H9 (cell line): ENCODE data around the gene PCID2. TPM values are rescaled to one million over a fixed set of nuclear protein-coding genes. Genes with fewer than 3 reads are reported as not detected.

Experiments used
- DNase-seq: peaks from one replicate; pipeline ENCODE4 v3.0.0-alpha.2; 2017
- H2AFZ ChIP-seq: one replicate; pipeline ENCODE4 v1.6.1; 2013; ENCODE audit warnings: mild to moderate bottlenecking, low read length, control low read depth, moderate library complexity
- H2AK5ac ChIP-seq: 2 replicates; pipeline ENCODE4 v1.6.1; 2013; ENCODE audit warnings: low read length, control low read depth, mixed read lengths; ENCODE audit not compliant: insufficient read length
- H2BK120ac ChIP-seq: one replicate; pipeline ENCODE4 v1.6.1; 2013; ENCODE audit warnings: low read depth, mild to moderate bottlenecking, low read length, control low read depth, inconsistent platforms; ENCODE audit not compliant: poor library complexity, severe bottlenecking
- H2BK12ac ChIP-seq: 2 replicates; pipeline ENCODE4 v1.6.1; 2013; ENCODE audit warnings: low read length, control low read depth, mixed read lengths, low read depth; ENCODE audit not compliant: insufficient read length
- H2BK15ac ChIP-seq: 2 replicates; pipeline ENCODE4 v1.6.1; 2013; ENCODE audit warnings: low read depth, low read length, control low read depth
- H2BK20ac ChIP-seq: one replicate; pipeline ENCODE4 v1.6.1; 2013; ENCODE audit warnings: low read depth, mild to moderate bottlenecking, low read length, control low read depth, inconsistent platforms; ENCODE audit not compliant: poor library complexity, severe bottlenecking
- H2BK5ac ChIP-seq: 2 replicates; pipeline ENCODE4 v1.6.1; 2013; ENCODE audit warnings: low read length, control low read depth, mixed read lengths; ENCODE audit not compliant: insufficient read length
- H3K14ac ChIP-seq: 2 replicates; pipeline ENCODE4 v1.6.1; 2013; ENCODE audit warnings: low read length, control low read depth; ENCODE audit not compliant: insufficient read depth
- H3K18ac ChIP-seq: 2 replicates; pipeline ENCODE4 v1.6.1; 2013; ENCODE audit warnings: low read depth, mild to moderate bottlenecking, mixed read lengths, low read length, control low read depth; ENCODE audit not compliant: insufficient read length
- H3K23ac ChIP-seq: 2 replicates; pipeline ENCODE4 v1.6.1; 2013; ENCODE audit warnings: low read length, control low read depth, mixed read lengths, low read depth; ENCODE audit not compliant: insufficient read length
- H3K23me2 ChIP-seq: 2 replicates; pipeline ENCODE4 v1.6.1; 2013; ENCODE audit warnings: low read depth, mild to moderate bottlenecking, mixed read lengths, low read length, control low read depth; ENCODE audit not compliant: insufficient read length, poor library complexity, severe bottlenecking
- H3K27ac ChIP-seq: 2 replicates; pipeline ENCODE4 v1.5.1; 2013; ENCODE audit warnings: low read length, control low read depth, mixed read lengths, low read depth; ENCODE audit not compliant: insufficient read length
- H3K27me3 ChIP-seq: 2 replicates; pipeline ENCODE4 v1.6.1; 2013; ENCODE audit warnings: low read length, control low read depth, inconsistent platforms; ENCODE audit not compliant: insufficient read depth
- H3K4ac ChIP-seq: 2 replicates; pipeline ENCODE4 v1.6.1; 2013; ENCODE audit warnings: low read depth, mild to moderate bottlenecking, control low read depth, inconsistent platforms, low read length, moderate library complexity
- H3K4me1 ChIP-seq: 2 replicates; pipeline ENCODE4 v1.6.1; 2013; ENCODE audit warnings: low read length, control low read depth, inconsistent platforms; ENCODE audit not compliant: insufficient read depth
- H3K4me2 ChIP-seq: 2 replicates; pipeline ENCODE4 v1.6.1; 2013; ENCODE audit warnings: low read length, control low read depth, mixed read lengths; ENCODE audit not compliant: insufficient read length, insufficient read depth
- H3K56ac ChIP-seq: 2 replicates; pipeline ENCODE4 v1.6.1; 2013; ENCODE audit warnings: low read depth, mild to moderate bottlenecking, mixed read lengths, low read length, control low read depth; ENCODE audit not compliant: insufficient read length
- H3K79me1 ChIP-seq: 2 replicates; pipeline ENCODE4 v1.6.1; 2013; ENCODE audit warnings: low read depth, mild to moderate bottlenecking, moderate library complexity, low read length, control low read depth, inconsistent platforms; ENCODE audit not compliant: insufficient read depth, poor library complexity, severe bottlenecking
- H3K79me2 ChIP-seq: 2 replicates; pipeline ENCODE4 v1.6.1; 2013; ENCODE audit warnings: low read length, control low read depth, inconsistent platforms; ENCODE audit not compliant: insufficient read depth
- H3K9ac ChIP-seq: 2 replicates; pipeline ENCODE4 v1.6.1; 2013; ENCODE audit warnings: low read length, control low read depth, mixed read lengths; ENCODE audit not compliant: insufficient read length; ENCODE audit errors: extremely low read depth
- H3K9me3 ChIP-seq: one replicate; pipeline ENCODE4 v1.6.1; 2013; ENCODE audit warnings: low read depth, low read length, inconsistent platforms; ENCODE audit not compliant: control insufficient read depth
- H3T11ph ChIP-seq: one replicate; pipeline ENCODE4 v1.6.1; 2013; ENCODE audit warnings: mild to moderate bottlenecking, low read length, control low read depth, inconsistent platforms
- H4K20me1 ChIP-seq: one replicate; pipeline ENCODE4 v1.6.1; 2013; ENCODE audit not compliant: control insufficient read depth, insufficient read length, insufficient read depth
- H4K5ac ChIP-seq: 2 replicates; pipeline ENCODE4 v1.6.1; 2013; ENCODE audit warnings: low read depth, mild to moderate bottlenecking, mixed read lengths, low read length, control low read depth; ENCODE audit not compliant: insufficient read length
- H4K8ac ChIP-seq: replicated peaks from 2 replicates; pipeline ENCODE4 v1.6.1; 2013; ENCODE audit warnings: low read length, control low read depth, mixed read lengths, low read depth; ENCODE audit not compliant: insufficient read length
- H4K91ac ChIP-seq: 2 replicates; pipeline ENCODE4 v1.6.1; 2013; ENCODE audit warnings: low read depth, mild to moderate bottlenecking, moderate library complexity, mixed read lengths, low read length, control low read depth; ENCODE audit not compliant: insufficient read length
- H3K27ac Mint-ChIP-seq, 3 experiments: 2 replicates in 2 of 3; 3 replicates in 1 of 3; pipeline ENCODE4 v1.8.0; 2020 to 2021; ENCODE audit warnings: mixed read lengths in 3 of 3, mild to moderate bottlenecking in 1 of 3, moderate library complexity in 1 of 3
- H3K27me3 Mint-ChIP-seq: 2 replicates; pipeline ENCODE4 v1.8.0; 2021; ENCODE audit warnings: low read depth, mild to moderate bottlenecking, moderate library complexity, mixed read lengths
- H3K36me3 Mint-ChIP-seq, 3 experiments: 2 replicates in 2 of 3; 3 replicates in 1 of 3; pipeline ENCODE4 v1.8.0; 2020 to 2021; ENCODE audit warnings: low read depth in 3 of 3, mixed read lengths in 3 of 3; ENCODE audit not compliant: insufficient read depth in 1 of 3
- H3K4me1 Mint-ChIP-seq, 2 experiments: 2 replicates each; pipeline ENCODE4 v1.8.0; 2020; ENCODE audit warnings: mixed read lengths in 2 of 2
- H3K4me3 Mint-ChIP-seq, 2 experiments: 2 replicates in 1 of 2; 3 replicates in 1 of 2; pipeline ENCODE4 v1.8.0; 2020 to 2021; ENCODE audit warnings: mild to moderate bottlenecking in 2 of 2, mixed read lengths in 2 of 2, moderate library complexity in 1 of 2
- H3K9me3 Mint-ChIP-seq, 2 experiments: 2 replicates in 1 of 2; 3 replicates in 1 of 2; pipeline ENCODE4 v1.8.0; 2020; ENCODE audit warnings: mild to moderate bottlenecking in 2 of 2, mixed read lengths in 2 of 2, moderate library complexity in 1 of 2
- WGBS: extraction: QIAGEN DNeasy Blood & Tissue Kit; methylation state at CpG from one replicate; pipeline ENCODE4 v1.1.7; 2013; ENCODE audit warnings: missing lambda C conversion rate, low lambda C conversion rate, mixed read lengths; ENCODE audit not compliant: insufficient read length; ENCODE audit errors: extremely low coverage; 5-methylcytosine and 5-hydroxymethylcytosine counted together
- total RNA-seq: library from RNA; stranded (reverse); gene quantifications from 2 replicates; pipeline ENCODE4 v1.2.1, GENCODE V29; 2021
- TF ChIP-seq, protein P1 (sequence below): fragments of 200-600 bp; sonication (generic); conservative IDR thresholded peaks from 3 replicates; pipeline ENCODE4 v1.8.0; 2021; ENCODE audit warnings: antibody characterized with exemption, mild to moderate bottlenecking

The PCID2 gene
- total RNA-seq, 1 experiment from 2014 or later = 66.0 TPM

GRCh38 chr13:113141601-113141970 is 66.9 kb downstream of the PCID2 start:
- H3K23me2 ChIP-seq = no peaks in the 10 kb centered on the region
- no peaks in the 10 kb centered on the region for H4K20me1 ChIP-seq
- Mint-ChIP-seq H3K4me1 (peaks cover 14 to 27% of the 10 kb centered on the region in 2 experiments), H3K9me3 (no peaks in the 10 kb centered on the region), H3K27me3 (no peaks in the 10 kb centered on the region), H3K36me3 (no peaks in the 10 kb centered on the region), H3K4me3 (no peak overlapping the region), H3K27ac (no peak overlapping the region; a peak in 1 of 7 replicates)
- no peak overlapping the region for H3K4ac ChIP-seq
- H3K27me3 ChIP-seq = no peaks in the 10 kb centered on the region
- no peak overlapping the region for H3K23ac ChIP-seq
- H2BK15ac ChIP-seq = no peak overlapping the region
- H3K79me1 ChIP-seq = no peaks in the 10 kb centered on the region
- WGBS = no CpG with 5 or more reads among the region's 18 CpGs
- no peak overlapping the region for H3K56ac ChIP-seq
- no peak overlapping the region for H3K18ac ChIP-seq
- no peak overlapping the region for H2BK5ac ChIP-seq
- H2BK120ac ChIP-seq = no peak overlapping the region
- no peaks in the 10 kb centered on the region for H3K9me3 ChIP-seq
- H3K27ac ChIP-seq = no peak overlapping the region
- H2AK5ac ChIP-seq = no peak overlapping the region
- TF ChIP-seq, protein P1, sequence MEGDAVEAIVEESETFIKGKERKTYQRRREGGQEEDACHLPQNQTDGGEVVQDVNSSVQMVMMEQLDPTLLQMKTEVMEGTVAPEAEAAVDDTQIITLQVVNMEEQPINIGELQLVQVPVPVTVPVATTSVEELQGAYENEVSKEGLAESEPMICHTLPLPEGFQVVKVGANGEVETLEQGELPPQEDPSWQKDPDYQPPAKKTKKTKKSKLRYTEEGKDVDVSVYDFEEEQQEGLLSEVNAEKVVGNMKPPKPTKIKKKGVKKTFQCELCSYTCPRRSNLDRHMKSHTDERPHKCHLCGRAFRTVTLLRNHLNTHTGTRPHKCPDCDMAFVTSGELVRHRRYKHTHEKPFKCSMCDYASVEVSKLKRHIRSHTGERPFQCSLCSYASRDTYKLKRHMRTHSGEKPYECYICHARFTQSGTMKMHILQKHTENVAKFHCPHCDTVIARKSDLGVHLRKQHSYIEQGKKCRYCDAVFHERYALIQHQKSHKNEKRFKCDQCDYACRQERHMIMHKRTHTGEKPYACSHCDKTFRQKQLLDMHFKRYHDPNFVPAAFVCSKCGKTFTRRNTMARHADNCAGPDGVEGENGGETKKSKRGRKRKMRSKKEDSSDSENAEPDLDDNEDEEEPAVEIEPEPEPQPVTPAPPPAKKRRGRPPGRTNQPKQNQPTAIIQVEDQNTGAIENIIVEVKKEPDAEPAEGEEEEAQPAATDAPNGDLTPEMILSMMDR = no peak
- no peak overlapping the region for H3K9ac ChIP-seq
- H2BK12ac ChIP-seq = no peak overlapping the region
- DNase-seq = peak; percentile 25
- H3K4me1 ChIP-seq = no peaks in the 10 kb centered on the region
- no peak overlapping the region for H3T11ph ChIP-seq
- H3K14ac ChIP-seq = no peak overlapping the region; the same call in 1 of the 2 replicates
- no peak overlapping the region for H2AFZ ChIP-seq
- no peaks in the 10 kb centered on the region for H3K79me2 ChIP-seq
- H4K5ac ChIP-seq = no peak overlapping the region
- H4K8ac ChIP-seq = no peak overlapping the region
- H3K4me2 ChIP-seq = no peak overlapping the region
- no peak overlapping the region for H4K91ac ChIP-seq
- H2BK20ac ChIP-seq = no peak overlapping the region
